ENCODE data around the gene ALPG.
"Not testable (repeated sequence)": the region's sequence is repeated elsewhere in the genome, so short reads cannot be mapped to it uniquely, and the experiment has no call there.

The ALPG gene

GRCh38 chr2:232395586-232395985, 11.1 kb upstream of the ALPG start:
- DNase-seq (ENCODE audit: low read depth, low spot score), result no peak

GRCh38 chr2:232396683-232397082, 10.0 kb upstream of the ALPG start:
- no peak for DNase-seq (ENCODE audit: low read depth, low spot score)

GRCh38 chr2:232398293-232399034, 8.2 kb upstream of the ALPG start:
- DNase-seq (ENCODE audit: low read depth, low spot score), result no peak

- DNase-seq (ENCODE audit: low read depth, low spot score), result no peak
Observed at GRCh38 chr2:232400256-232401015, 6.2 kb upstream of the ALPG start.

GRCh38 chr2:232402518-232402917, 4.1 kb upstream of the ALPG start:
- DNase-seq (ENCODE audit: low read depth, low spot score), result no peak

- no peak for DNase-seq (ENCODE audit: low read depth, low spot score)
Observed at GRCh38 chr2:232405943-232406510, 617 bp upstream of the ALPG start.

- not testable (repeated sequence) for DNase-seq (ENCODE audit: low read depth, low spot score)
Observed at GRCh38 chr2:232407428-232408150, 945 bp downstream of the ALPG start.

GRCh38 chr2:232408269-232408668, 1.6 kb downstream of the ALPG start:
- not testable (repeated sequence) for DNase-seq (ENCODE audit: low read depth, low spot score)

GRCh38 chr2:232409617-232410016, 3.0 kb downstream of the ALPG start:
- not testable (repeated sequence) for DNase-seq (ENCODE audit: low read depth, low spot score)

GRCh38 chr2:232410238-232410900, 3.7 kb downstream of the ALPG start:
- DNase-seq (ENCODE audit: low read depth, low spot score), result no peak

GRCh38 chr2:232411901-232412629, 5.4 kb downstream of the ALPG start:
- no peak for DNase-seq (ENCODE audit: low read depth, low spot score)

- no peak for DNase-seq (ENCODE audit: low read depth, low spot score)
Observed at GRCh38 chr2:232412986-232413385, 6.3 kb downstream of the ALPG start.

GRCh38 chr2:232415138-232415690, 8.6 kb downstream of the ALPG start:
- DNase-seq (ENCODE audit: low read depth, low spot score), result no peak

- DNase-seq (ENCODE audit: low read depth, low spot score), result no peak
Observed at GRCh38 chr2:232415736-232416520, 9.3 kb downstream of the ALPG start.

- DNase-seq (ENCODE audit: low read depth, low spot score), result no peak
Observed at GRCh38 chr2:232416521-232417470, 10.2 kb downstream of the ALPG start.

- DNase-seq (ENCODE audit: low read depth, low spot score), result no peak
Observed at GRCh38 chr2:232417489-232417888, 10.8 kb downstream of the ALPG start.

- DNase-seq (ENCODE audit: low read depth, low spot score), result no peak
Observed at GRCh38 chr2:232418056-232418455, 11.4 kb downstream of the ALPG start.

GRCh38 chr2:232418466-232419244, 12.0 kb downstream of the ALPG start:
- no peak for DNase-seq (ENCODE audit: low read depth, low spot score)
